Measurements from ENCODE around the gene MAGEA3. TPM values are rescaled to one million over a fixed set of nuclear protein-coding genes. Genes with fewer than 3 reads are reported as not detected.
"Not testable (repeated sequence)": the region's sequence is repeated elsewhere in the genome, so short reads cannot be mapped to it uniquely, and the experiment has no call there.

MAGEA3 gene
- total and polyA plus RNA-seq, 7 donors: not detected

GRCh38 chrX:152713815-152714787, 15.5 kb downstream of the MAGEA3 start, which contains the start of gene MAGEA2B:
TSS of gene MAGEA2B (plus strand) at chrX:152714628. CDS start at chrX:152717107, 2,479 bp downstream.
- DNase-seq; ATAC-seq; H3K36me3 ChIP-seq (ENCODE audit: insufficient read depth in 1 of 2, low read depth in 1 of 2); H3K4me1 ChIP-seq; intact Hi-C loops (cut with DNase I); H3K4me3 ChIP-seq; H3K27me3 ChIP-seq (ENCODE audit: insufficient read depth in 3 of 3, low read length in 2 of 3); H3K27ac ChIP-seq; H3K9me3 ChIP-seq: not testable (repeated sequence)
- no CpG with 5 or more reads among the region's 35 CpGs for WGBS, 3 donors

- DNase-seq (no peak), ATAC-seq (no peak)
- intact Hi-C loops (cut with DNase I): no loop called here
- no peaks in the 10 kb centered on the region for H3K36me3 ChIP-seq (ENCODE audit: insufficient read depth in 1 of 2, low read depth in 1 of 2)
- H3K27ac ChIP-seq: no peak overlapping the region
- WGBS, 3 donors: 60 to 77% (median 68%) methylated on average over 5 to 7 of the region's 7 CpGs
- no peak for TF ChIP-seq CTCF (IDR thresholded peaks at IDR 0.05)
- no peak overlapping the region for H3K4me3 ChIP-seq
- H3K9me3 ChIP-seq: no peaks in the 10 kb centered on the region
- no peaks in the 10 kb centered on the region for H3K27me3 ChIP-seq (ENCODE audit: insufficient read depth in 3 of 3, low read length in 2 of 3)
- H3K4me1 ChIP-seq: no peaks in the 10 kb centered on the region
Measured at GRCh38 chrX:152725409-152725808, 26.8 kb downstream of the MAGEA3 start.

GRCh38 chrX:152733261-152733975, 34.8 kb downstream of the MAGEA3 start, which contains the start of the genes CSAG1 and MAGEA12:
TSS of gene CSAG1 (minus strand) at chrX:152733721. CDS start at chrX:152732460, 1,261 bp downstream.
TSS of gene MAGEA12 (plus strand) at chrX:152733757. CDS start at chrX:152736162, 2,405 bp downstream.
- peak in 1 of 2 donors; percentile 10 for DNase-seq
- intact Hi-C loops (cut with DNase I): no loop called here
- no peaks in the 10 kb centered on the region for H3K27me3 ChIP-seq (ENCODE audit: insufficient read depth in 3 of 3, low read length in 2 of 3)
- no peak for TF ChIP-seq CTCF (IDR thresholded peaks at IDR 0.05)
- H3K4me1 ChIP-seq: no peaks in the 10 kb centered on the region
- no peak within 1 kb of the TSS for H3K4me3 ChIP-seq
- H3K36me3 ChIP-seq (ENCODE audit: insufficient read depth in 1 of 2, low read depth in 1 of 2): no peaks in the 10 kb centered on the region
- ATAC-seq: no peak
- H3K27ac ChIP-seq: no peak within 1 kb of the TSS
- 86 to 90% (median 87%) methylated on average over 12 to 19 of the region's 21 CpGs for WGBS, 3 donors
- H3K9me3 ChIP-seq: no peaks in the 10 kb centered on the region

GRCh38 chrX:152734143-152734858, 35.7 kb downstream of the MAGEA3 start:
- intact Hi-C loops (cut with DNase I): not testable (repeated sequence)

GRCh38 chrX:152735101-152735500, 36.5 kb downstream of the MAGEA3 start:
- H3K4me3 ChIP-seq: no peak overlapping the region
- ATAC-seq (no peak), DNase-seq (peak in 1 of 2 donors; percentile 7)
- H3K4me1 ChIP-seq: no peaks in the 10 kb centered on the region
- intact Hi-C loops (cut with DNase I): no loop called here
- 54 to 91% (median 66%) methylated on average over 2 of the region's 2 CpGs for WGBS, 3 donors
- no peaks in the 10 kb centered on the region for H3K36me3 ChIP-seq (ENCODE audit: insufficient read depth in 1 of 2, low read depth in 1 of 2)
- TF ChIP-seq CTCF (IDR thresholded peaks at IDR 0.05): no peak
- no peaks in the 10 kb centered on the region for H3K9me3 ChIP-seq
- no peak overlapping the region for H3K27ac ChIP-seq
- no peaks in the 10 kb centered on the region for H3K27me3 ChIP-seq (ENCODE audit: insufficient read depth in 3 of 3, low read length in 2 of 3)

More at GRCh38 chrX:152734143-152734858, 35.7 kb downstream of the MAGEA3 start:
- WGBS, 3 donors: 88 to 97% (median 93%) methylated on average over 9 to 22 of the region's 22 CpGs
- not testable (repeated sequence) for H3K4me1 ChIP-seq; H3K9me3 ChIP-seq; H3K27ac ChIP-seq; H3K36me3 ChIP-seq (ENCODE audit: insufficient read depth in 1 of 2, low read depth in 1 of 2); H3K27me3 ChIP-seq (ENCODE audit: insufficient read depth in 3 of 3, low read length in 2 of 3); ATAC-seq; H3K4me3 ChIP-seq
- DNase-seq: peak in 1 of 2 donors; percentile 20
